PFSK-1 (cell line): ENCODE data around the gene DNAH14.

Source experiments
- FOXP2 ChIP-seq: optimal IDR thresholded peaks from 2 replicates; pipeline ENCODE3; 2011; ENCODE audit warnings: borderline replicate concordance, control low read depth, inconsistent platforms; ENCODE audit not compliant: insufficient read depth; ENCODE audit errors: extremely low read length, extremely low read depth
- POLR2AphosphoS5 ChIP-seq: IDR thresholded peaks from 2 replicates; pipeline ENCODE4 v1.6.1; 2012; ENCODE audit warnings: low read depth, mild to moderate bottlenecking, control low read depth, low read length, moderate library complexity
- REST ChIP-seq, 2 experiments: IDR thresholded peaks; 2 replicates each; pipeline versions ENCODE4 v1.6.1 to v1.8.0; 2011 to 2012; ENCODE audit warnings: low read depth in 2 of 2, low read length in 2 of 2, control low read depth in 1 of 2, inconsistent platforms in 1 of 2, mild to moderate bottlenecking in 1 of 2, moderate library complexity in 1 of 2; ENCODE audit not compliant: insufficient read depth in 1 of 2
- SIN3A ChIP-seq: IDR thresholded peaks from 2 replicates; pipeline ENCODE4 v1.6.1; 2012; ENCODE audit warnings: mild to moderate bottlenecking, low read length, moderate library complexity, borderline replicate concordance; ENCODE audit not compliant: insufficient read depth
- TAF1 ChIP-seq: IDR thresholded peaks from 2 replicates; pipeline ENCODE4 v1.6.1; 2012; ENCODE audit warnings: low read length, control low read depth, borderline replicate concordance; ENCODE audit not compliant: insufficient read depth

Gene DNAH14

GRCh38 chr1:224922404-224923164 is 6.9 kb upstream of the DNAH14 start:
- TF ChIP-seq REST (IDR thresholded peaks at IDR 0.05; ENCODE audit: insufficient read depth in 1 of 2, low read depth in 2 of 2, low read length in 2 of 2) (no peak), SIN3A (no peak), POLR2AphosphoS5 (no peak)

GRCh38 chr1:224923726-224924125 is 5.7 kb upstream of the DNAH14 start:
- TF ChIP-seq SIN3A, result no peak
- no peak for TF ChIP-seq TAF1
- no peak for TF ChIP-seq REST (IDR thresholded peaks at IDR 0.05; ENCODE audit: insufficient read depth in 1 of 2, low read depth in 2 of 2, low read length in 2 of 2)
- TF ChIP-seq POLR2AphosphoS5, result no peak
- TF ChIP-seq FOXP2, result no peak

- no peak for TF ChIP-seq REST (IDR thresholded peaks at IDR 0.05; ENCODE audit: insufficient read depth in 1 of 2, low read depth in 2 of 2, low read length in 2 of 2)
These were observed 569 bp upstream of the DNAH14 start for GRCh38 chr1:224928906-224929305.

GRCh38 chr1:224931605-224932004 is 2.1 kb downstream of the DNAH14 start:
- no peak for TF ChIP-seq SIN3A

- TF ChIP-seq TAF1, result no peak
These were observed 3.3 kb downstream of the DNAH14 start for GRCh38 chr1:224932607-224933249.

GRCh38 chr1:224933584-224933983 is 4.1 kb downstream of the DNAH14 start:
- TF ChIP-seq TAF1, result no peak
- no peak for TF ChIP-seq REST (IDR thresholded peaks at IDR 0.05; ENCODE audit: insufficient read depth in 1 of 2, low read depth in 2 of 2, low read length in 2 of 2)
- TF ChIP-seq SIN3A, result no peak
- TF ChIP-seq FOXP2, result no peak
- TF ChIP-seq POLR2AphosphoS5, result no peak
